Karpas-422 (cell line): Measurements from ENCODE around the gene ZNF202. TPM values are rescaled to one million over a fixed set of nuclear protein-coding genes. Genes with fewer than 3 reads are reported as not detected.

Experiments used
- DNase-seq: peaks from one replicate; pipeline ENCODE4 v3.0.0-alpha.2; 2015
- H2AFZ ChIP-seq: fragments of 200-600 bp; sonication (generic); 2 replicates; pipeline ENCODE4 v1.6.1; 2014; ENCODE audit warnings: antibody characterized with exemption, low read length, mixed read lengths
- H3K27ac ChIP-seq: fragments of 200-600 bp; sonication (generic); 2 replicates; pipeline ENCODE4 v1.5.1; 2014; ENCODE audit warnings: mild to moderate bottlenecking, low read length, moderate library complexity
- H3K27me3 ChIP-seq: fragments of 200-600 bp; sonication (generic); 2 replicates; pipeline ENCODE4 v1.6.1; 2014; ENCODE audit warnings: low read length, mixed read lengths
- H3K36me3 ChIP-seq: fragments of 200-600 bp; sonication (generic); 2 replicates; pipeline ENCODE4 v1.6.1; 2014; ENCODE audit warnings: low read length, mixed read lengths; ENCODE audit not compliant: insufficient read depth
- H3K4me1 ChIP-seq: fragments of 200-600 bp; sonication (generic); 2 replicates; pipeline ENCODE4 v1.6.1; 2014; ENCODE audit warnings: mild to moderate bottlenecking, low read length, mixed read lengths
- H3K4me2 ChIP-seq: fragments of 200-600 bp; sonication (generic); 2 replicates; pipeline ENCODE4 v1.6.1; 2014; ENCODE audit warnings: low read length, low read depth, mild to moderate bottlenecking; ENCODE audit not compliant: poor library complexity, severe bottlenecking
- H3K4me3 ChIP-seq: fragments of 200-600 bp; sonication (generic); 2 replicates; pipeline ENCODE4 v1.5.1; 2014; ENCODE audit warnings: mild to moderate bottlenecking, antibody characterized with exemption, low read length, mixed read lengths
- H3K79me2 ChIP-seq: fragments of 200-600 bp; sonication (generic); 2 replicates; pipeline ENCODE4 v1.6.1; 2014; ENCODE audit warnings: mild to moderate bottlenecking, low read length, mixed read lengths
- H3K9ac ChIP-seq: fragments of 200-600 bp; sonication (generic); 2 replicates; pipeline ENCODE4 v1.6.0; 2014; ENCODE audit warnings: low read length
- H3K9me2 ChIP-seq: fragments of 200-600 bp; sonication (generic), shearing (Covaris generic); replicated peaks from 2 replicates; pipeline ENCODE4 v1.6.0; 2014; ENCODE audit warnings: mild to moderate bottlenecking, low read length, moderate library complexity; ENCODE audit not compliant: insufficient read depth
- H3K9me3 ChIP-seq: fragments of 300-700, 200-600 bp; sonication (generic); 2 replicates; pipeline ENCODE4 v1.6.1; 2014; ENCODE audit warnings: low read length, mixed read lengths
- H4K20me1 ChIP-seq: fragments of 200-600 bp; sonication (generic); 2 replicates; pipeline ENCODE4 v1.6.1; 2014; ENCODE audit warnings: mild to moderate bottlenecking, antibody characterized with exemption, low read length, low read depth; ENCODE audit not compliant: insufficient read depth
- total RNA-seq: library from RNA; depleted of rRNA; stranded (reverse); fragments of >200 nt; shearing (Covaris generic); gene quantifications from 2 replicates; pipeline ENCODE4 v1.2.3, GENCODE V29; 2014; ENCODE audit warnings: low replicate concordance

ZNF202 gene
- total RNA-seq, 1 experiment from 2014 or later, result 8.7 TPM

GRCh38 chr11:123690485-123690884, 51.0 kb downstream of the ZNF202 start:
- Histone ChIP-seq H3K36me3 (no peaks in the 10 kb centered on the region), H3K27me3 (no peaks in the 10 kb centered on the region), H3K9me3 (no peaks in the 10 kb centered on the region), H3K27ac (no peak overlapping the region), H3K4me3 (no peak overlapping the region), H3K9ac (no peak overlapping the region), H4K20me1 (no peaks in the 10 kb centered on the region), H3K9me2 (no peaks in the 10 kb centered on the region), H3K4me2 (no peak overlapping the region), H2AFZ (no peak overlapping the region), H3K4me1 (no peaks in the 10 kb centered on the region), H3K79me2 (no peaks in the 10 kb centered on the region)
- DNase-seq, result no peak

GRCh38 chr11:123684601-123685000, 56.9 kb downstream of the ZNF202 start:
- H3K4me1 ChIP-seq, result peaks cover 24% of the 10 kb centered on the region
- H3K27me3 ChIP-seq, result no peaks in the 10 kb centered on the region
- no peak overlapping the region for H3K4me2 ChIP-seq
- no peaks in the 10 kb centered on the region for H3K79me2 ChIP-seq
- H3K36me3 ChIP-seq, result no peaks in the 10 kb centered on the region
- no peaks in the 10 kb centered on the region for H4K20me1 ChIP-seq
- no peak overlapping the region for H3K27ac ChIP-seq
- no peak overlapping the region for H3K4me3 ChIP-seq
- H2AFZ ChIP-seq, result no peak overlapping the region
- H3K9ac ChIP-seq, result no peak overlapping the region
- DNase-seq, result no peak
- no peaks in the 10 kb centered on the region for H3K9me3 ChIP-seq
- no peaks in the 10 kb centered on the region for H3K9me2 ChIP-seq

- Histone ChIP-seq H3K36me3 (no peaks in the 10 kb centered on the region), H3K4me1 (peaks cover 24% of the 10 kb centered on the region), H3K4me2 (peak overlapping the region; percentile 70), H3K9me2 (no peaks in the 10 kb centered on the region), H2AFZ (no peak overlapping the region), H3K9ac (no peak overlapping the region), H4K20me1 (no peaks in the 10 kb centered on the region), H3K4me3 (peak overlapping the region; percentile 39; the same call in 1 of the 2 replicates), H3K27me3 (no peaks in the 10 kb centered on the region), H3K9me3 (no peaks in the 10 kb centered on the region), H3K79me2 (no peaks in the 10 kb centered on the region), H3K27ac (no peak overlapping the region)
- DNase-seq, result no peak
Observed at GRCh38 chr11:123683428-123684170, 57.9 kb downstream of the ZNF202 start.

GRCh38 chr11:123682696-123683410, 58.6 kb downstream of the ZNF202 start:
- peak overlapping the region; percentile 70 for H3K4me2 ChIP-seq
- no peaks in the 10 kb centered on the region for H3K36me3 ChIP-seq
- H3K27ac ChIP-seq, result no peak overlapping the region
- H3K4me3 ChIP-seq, result peak overlapping the region; percentile 39; the same call in 1 of the 2 replicates
- H3K4me1 ChIP-seq, result peaks cover 24% of the 10 kb centered on the region
- no peaks in the 10 kb centered on the region for H4K20me1 ChIP-seq
- no peaks in the 10 kb centered on the region for H3K9me2 ChIP-seq
- no peak overlapping the region for H3K9ac ChIP-seq
- H3K27me3 ChIP-seq, result no peaks in the 10 kb centered on the region
- no peaks in the 10 kb centered on the region for H3K9me3 ChIP-seq
- no peak overlapping the region for H2AFZ ChIP-seq
- no peaks in the 10 kb centered on the region for H3K79me2 ChIP-seq
- peak; percentile 47 for DNase-seq

GRCh38 chr11:123681030-123681429, 60.4 kb downstream of the ZNF202 start:
- no peak overlapping the region for H3K27ac ChIP-seq
- no peaks in the 10 kb centered on the region for H3K79me2 ChIP-seq
- H3K36me3 ChIP-seq, result no peaks in the 10 kb centered on the region
- no peaks in the 10 kb centered on the region for H4K20me1 ChIP-seq
- no peaks in the 10 kb centered on the region for H3K27me3 ChIP-seq
- H3K4me3 ChIP-seq, result no peak overlapping the region
- no peak overlapping the region for H3K9ac ChIP-seq
- no peak overlapping the region for H2AFZ ChIP-seq
- H3K4me1 ChIP-seq, result peaks cover 33% of the 10 kb centered on the region
- no peak overlapping the region for H3K4me2 ChIP-seq
- H3K9me3 ChIP-seq, result no peaks in the 10 kb centered on the region
- no peak for DNase-seq
- no peaks in the 10 kb centered on the region for H3K9me2 ChIP-seq

- no peaks in the 10 kb centered on the region for H3K36me3 ChIP-seq
- H3K9me3 ChIP-seq, result no peaks in the 10 kb centered on the region
- H2AFZ ChIP-seq, result no peak overlapping the region
- H3K4me2 ChIP-seq, result no peak overlapping the region
- H3K9me2 ChIP-seq, result no peaks in the 10 kb centered on the region
- no peak overlapping the region for H3K4me3 ChIP-seq
- H3K79me2 ChIP-seq, result no peaks in the 10 kb centered on the region
- no peaks in the 10 kb centered on the region for H3K27me3 ChIP-seq
- H3K9ac ChIP-seq, result no peak overlapping the region
- peaks cover 21% of the 10 kb centered on the region for H3K4me1 ChIP-seq
- no peaks in the 10 kb centered on the region for H4K20me1 ChIP-seq
- no peak for DNase-seq
- no peak overlapping the region for H3K27ac ChIP-seq
Observed at GRCh38 chr11:123678246-123678645, 63.2 kb downstream of the ZNF202 start.

- H3K4me1 ChIP-seq, result peaks cover 13% of the 10 kb centered on the region
- no peak for DNase-seq
- no peak overlapping the region for H2AFZ ChIP-seq
- no peaks in the 10 kb centered on the region for H3K27me3 ChIP-seq
- no peak overlapping the region for H3K27ac ChIP-seq
- H3K9ac ChIP-seq, result no peak overlapping the region
- H3K4me3 ChIP-seq, result no peak overlapping the region
- H4K20me1 ChIP-seq, result no peaks in the 10 kb centered on the region
- no peaks in the 10 kb centered on the region for H3K9me2 ChIP-seq
- no peaks in the 10 kb centered on the region for H3K36me3 ChIP-seq
- no peaks in the 10 kb centered on the region for H3K9me3 ChIP-seq
- H3K79me2 ChIP-seq, result no peaks in the 10 kb centered on the region
- H3K4me2 ChIP-seq, result no peak overlapping the region
Observed at GRCh38 chr11:123677510-123677909, 64.0 kb downstream of the ZNF202 start.

GRCh38 chr11:123674297-123674696, 67.2 kb downstream of the ZNF202 start:
- no peak for DNase-seq
- Histone ChIP-seq H3K4me3 (no peak overlapping the region), H3K9me2 (no peaks in the 10 kb centered on the region), H3K9me3 (no peaks in the 10 kb centered on the region), H3K36me3 (no peaks in the 10 kb centered on the region), H4K20me1 (no peaks in the 10 kb centered on the region), H3K4me1 (peaks cover 12% of the 10 kb centered on the region), H3K27ac (no peak overlapping the region), H3K27me3 (no peaks in the 10 kb centered on the region), H3K4me2 (no peak overlapping the region), H3K9ac (no peak overlapping the region), H3K79me2 (no peaks in the 10 kb centered on the region), H2AFZ (no peak overlapping the region)
